B cell (primary cell): ENCODE data around the gene PSRC1. TPM values are rescaled to one million over a fixed set of nuclear protein-coding genes. Genes with fewer than 3 reads are reported as not detected.

ENCODE experiments used
- ATAC-seq: fragments of 200-7000 bp; cut with Tn5 transposase; one replicate; pipeline ENCODE4 v1.10.0; 2021; ENCODE audit warnings: low read depth, mild to moderate bottlenecking, moderate number of reproducible peaks, moderate library complexity
- CTCF ChIA-PET: fragments of 350-600 bp; sonication (Branson Sonifier 250); formaldehyde crosslinking; loops from one replicate; lab custom pipeline; 2021; ENCODE audit warnings: antibody characterized with exemption, inconsistent platforms; lab: Charles Lee
- POLR2A ChIA-PET: fragments of 350-600 bp; sonication (Branson Sonifier 250); formaldehyde crosslinking; loops from one replicate; lab custom pipeline; 2021; ENCODE audit warnings: antibody characterized with exemption; lab: Charles Lee
- DNase-seq: peaks from one replicate; pipeline ENCODE4 v3.0.0; 2013
- H2AFZ ChIP-seq: 2 replicates; pipeline ENCODE4 v1.6.1; 2012; ENCODE audit warnings: mild to moderate bottlenecking, low read depth, low read length; ENCODE audit not compliant: insufficient read depth, poor library complexity, severe bottlenecking
- H3K27ac ChIP-seq, 2 donors: 1 replicate in 1 of 2; 2 replicates in 1 of 2; pipeline ENCODE4 v1.5.1; 2012 to 2013; ENCODE audit warnings: low read length in 2 of 2, mild to moderate bottlenecking in 2 of 2, moderate library complexity in 1 of 2
- H3K27me3 ChIP-seq, 4 experiments: fragments of 200-600 bp in 1 of 4; sonication (generic) in 1 of 4; replicated peaks in 1 of 4; 1 replicate in 2 of 4; 2 replicates in 2 of 4; pipeline versions ENCODE4 v1.6.1 to v1.7.0; 2013 to 2016; ENCODE audit warnings: low read length in 3 of 4, mild to moderate bottlenecking in 2 of 4, mixed read lengths in 1 of 4, moderate library complexity in 1 of 4; ENCODE audit not compliant: insufficient read depth in 4 of 4, control insufficient read depth in 3 of 4; ENCODE audit errors: control extremely low read depth in 1 of 4
- H3K36me3 ChIP-seq, 2 experiments: replicated peaks in 1 of 2; 1 replicate in 1 of 2; 2 replicates in 1 of 2; pipeline versions ENCODE4 v1.6.1 to v1.7.1; 2013; ENCODE audit warnings: low read length in 1 of 2; ENCODE audit not compliant: insufficient read depth in 2 of 2, control insufficient read depth in 1 of 2; ENCODE audit errors: control extremely low read depth in 1 of 2, extremely low read depth in 1 of 2
- H3K4me1 ChIP-seq, 2 donors: fragments of 200-600 bp in 1 of 2; sonication (generic) in 1 of 2; 1 replicate in 1 of 2; 2 replicates in 1 of 2; pipeline versions ENCODE4 v1.5.1 to v1.6.1; 2013 to 2017; ENCODE audit warnings: low read length in 2 of 2; ENCODE audit not compliant: control insufficient read depth in 2 of 2, insufficient read depth in 2 of 2
- H3K4me2 ChIP-seq: replicated peaks from 2 replicates; pipeline ENCODE3; 2012; ENCODE audit warnings: mild to moderate bottlenecking, low read depth, low read length; ENCODE audit not compliant: poor library complexity, severe bottlenecking
- H3K4me3 ChIP-seq, 5 experiments: fragments of 200-600 bp in 1 of 5; sonication (generic) in 1 of 5; 1 replicate in 3 of 5; 2 replicates in 2 of 5; pipeline versions ENCODE4 v1.5.1 to v1.7.0; 2011 to 2016; ENCODE audit warnings: low read length in 4 of 5, mild to moderate bottlenecking in 4 of 5, low read depth in 2 of 5, control low read depth in 1 of 5, moderate library complexity in 1 of 5; ENCODE audit not compliant: insufficient read depth in 1 of 5; ENCODE audit errors: control extremely low read depth in 1 of 5, extremely low read depth in 1 of 5
- H3K79me2 ChIP-seq: fragments of 200-600 bp; sonication (generic); one replicate; pipeline ENCODE4 v1.6.0; 2016; ENCODE audit warnings: low read length; ENCODE audit not compliant: control insufficient read depth, insufficient read depth
- H3K9ac ChIP-seq: fragments of 200-600 bp; sonication (generic); 2 replicates; pipeline ENCODE4 v1.6.1; 2017; ENCODE audit warnings: mild to moderate bottlenecking, low read length, moderate library complexity
- H3K9me3 ChIP-seq, 3 donors: one replicate each; pipeline versions ENCODE4 v1.6.1 to v1.7.1; 2013; ENCODE audit warnings: low read length in 2 of 3; ENCODE audit not compliant: control insufficient read depth in 2 of 3, insufficient read depth in 1 of 3; ENCODE audit errors: control extremely low read depth in 1 of 3
- H4K20me1 ChIP-seq: 2 replicates; pipeline ENCODE4 v1.6.0; 2012; ENCODE audit warnings: mild to moderate bottlenecking, low read length; ENCODE audit not compliant: insufficient read depth, control insufficient read depth, poor library complexity, severe bottlenecking
- H3K27ac Mint-ChIP-seq: one replicate; pipeline ENCODE4 v1.8.0; 2021; ENCODE audit warnings: mixed read lengths
- H3K27me3 Mint-ChIP-seq: one replicate; pipeline ENCODE4 v1.8.0; 2021; ENCODE audit warnings: mixed read lengths
- H3K4me1 Mint-ChIP-seq: one replicate; pipeline ENCODE4 v1.8.0; 2021; ENCODE audit warnings: mixed read lengths
- H3K4me3 Mint-ChIP-seq: one replicate; pipeline ENCODE4 v1.8.0; 2021; ENCODE audit warnings: mixed read lengths
- H3K9me3 Mint-ChIP-seq: one replicate; pipeline ENCODE4 v1.8.0; 2022; ENCODE audit warnings: mixed read lengths; ENCODE audit not compliant: insufficient read depth
- EZH2 ChIP-seq: IDR thresholded peaks from 2 replicates; pipeline ENCODE4 v1.6.1; 2012; ENCODE audit warnings: borderline replicate concordance, low read depth, mild to moderate bottlenecking, moderate library complexity, low read length; ENCODE audit not compliant: insufficient read depth, poor library complexity, severe bottlenecking
- WGBS: methylation state at CpG from one replicate; pipeline ENCODE4 v1.1.5; 2013; ENCODE audit warnings: missing lambda C conversion rate; ENCODE audit not compliant: insufficient coverage; 5-methylcytosine and 5-hydroxymethylcytosine counted together
- intact Hi-C: fragments of 100-400 bp; cut with micrococcal nuclease; formaldehyde crosslinking; loops from one replicate; pipeline ENCODE4 v1.10.0; 2022
- polyA plus RNA-seq: library from polyadenylated mRNA; depleted of rRNA; stranded (reverse); fragments of >200 nt; gene quantifications from 2 replicates; pipeline ENCODE4 v1.2.3, GENCODE V29; 2012
- total RNA-seq, 2 donors: library from RNA; stranded (reverse); fragments of 120-200 nt in 1 of 2; gene quantifications; 1 replicate in 1 of 2; 2 replicates in 1 of 2; pipeline versions ENCODE4 v1.2.3 to v1.2.4, GENCODE V29; 2013 to 2022
- TF ChIP-seq, protein P1 (sequence below): fragments of 200-600 bp; IDR thresholded peaks from one replicate; pipeline ENCODE4 v1.8.0; 2022; ENCODE audit warnings: antibody characterized with exemption, mild to moderate bottlenecking

PSRC1 gene
- total and polyA plus RNA-seq, 2 donors (not counting 1 experiment from before 2014, with no cell fraction given), result 0.25 TPM; not detected in 1

GRCh38 chr1:109300650-109301151, 17.8 kb upstream of the PSRC1 start:
- no peak for DNase-seq
- POLR2A ChIA-PET, result no interaction called here
- intact Hi-C loops, result no loop called here
- Histone ChIP-seq H3K79me2 (no peaks in the 10 kb centered on the region), H3K27ac (no peak overlapping the region), H3K27me3 (peaks cover 0 to 45% (median 12%) of the 10 kb centered on the region in 4 experiments), H2AFZ (no peak overlapping the region), H3K36me3 (no peaks in the 10 kb centered on the region), H4K20me1 (no peaks in the 10 kb centered on the region), H3K4me1 (peaks cover 1 to 5% of the 10 kb centered on the region in 2 donors), H3K4me2 (no peak overlapping the region), H3K9ac (no peak overlapping the region), H3K9me3 (peaks cover 0 to 3% (median 0%) of the 10 kb centered on the region in 3 donors), H3K4me3 (no peak overlapping the region)
- no peak for TF ChIP-seq EZH2
- TF ChIP-seq, protein P1, sequence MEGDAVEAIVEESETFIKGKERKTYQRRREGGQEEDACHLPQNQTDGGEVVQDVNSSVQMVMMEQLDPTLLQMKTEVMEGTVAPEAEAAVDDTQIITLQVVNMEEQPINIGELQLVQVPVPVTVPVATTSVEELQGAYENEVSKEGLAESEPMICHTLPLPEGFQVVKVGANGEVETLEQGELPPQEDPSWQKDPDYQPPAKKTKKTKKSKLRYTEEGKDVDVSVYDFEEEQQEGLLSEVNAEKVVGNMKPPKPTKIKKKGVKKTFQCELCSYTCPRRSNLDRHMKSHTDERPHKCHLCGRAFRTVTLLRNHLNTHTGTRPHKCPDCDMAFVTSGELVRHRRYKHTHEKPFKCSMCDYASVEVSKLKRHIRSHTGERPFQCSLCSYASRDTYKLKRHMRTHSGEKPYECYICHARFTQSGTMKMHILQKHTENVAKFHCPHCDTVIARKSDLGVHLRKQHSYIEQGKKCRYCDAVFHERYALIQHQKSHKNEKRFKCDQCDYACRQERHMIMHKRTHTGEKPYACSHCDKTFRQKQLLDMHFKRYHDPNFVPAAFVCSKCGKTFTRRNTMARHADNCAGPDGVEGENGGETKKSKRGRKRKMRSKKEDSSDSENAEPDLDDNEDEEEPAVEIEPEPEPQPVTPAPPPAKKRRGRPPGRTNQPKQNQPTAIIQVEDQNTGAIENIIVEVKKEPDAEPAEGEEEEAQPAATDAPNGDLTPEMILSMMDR, result no peak
- H3K4me1 Mint-ChIP-seq, result peaks cover under 1% of the 10 kb centered on the region
- CTCF ChIA-PET, result no interaction called here
- WGBS, result 73% methylated on average over 13 of the region's 16 CpGs
- H3K4me3 Mint-ChIP-seq, result no peak overlapping the region
- peaks cover 15% of the 10 kb centered on the region for H3K27me3 Mint-ChIP-seq
- H3K9me3 Mint-ChIP-seq, result no peaks in the 10 kb centered on the region
- no peak overlapping the region for H3K27ac Mint-ChIP-seq
- no peak for ATAC-seq

GRCh38 chr1:109299558-109300343, 16.8 kb upstream of the PSRC1 start:
- H3K4me1 Mint-ChIP-seq, result peaks cover 10% of the 10 kb centered on the region
- no peaks in the 10 kb centered on the region for H3K9me3 Mint-ChIP-seq
- Histone ChIP-seq H3K4me3 (no peak overlapping the region), H3K9me3 (peaks cover 0 to 3% (median 0%) of the 10 kb centered on the region in 3 donors), H4K20me1 (no peaks in the 10 kb centered on the region), H3K9ac (no peak overlapping the region), H2AFZ (no peak overlapping the region), H3K27me3 (peaks cover 0 to 40% (median 12%) of the 10 kb centered on the region in 4 experiments), H3K36me3 (no peaks in the 10 kb centered on the region), H3K27ac (no peak overlapping the region), H3K4me1 (peaks cover 11 to 14% of the 10 kb centered on the region in 2 donors), H3K79me2 (no peaks in the 10 kb centered on the region), H3K4me2 (no peak overlapping the region)
- ChIA-PET CTCF (no interaction called here), POLR2A (no interaction called here)
- ATAC-seq, result no peak
- 93% methylated on average over 20 of the region's 20 CpGs for WGBS
- peaks cover 15% of the 10 kb centered on the region for H3K27me3 Mint-ChIP-seq
- no peak overlapping the region for H3K27ac Mint-ChIP-seq
- no peak for TF ChIP-seq EZH2
- no peak overlapping the region for H3K4me3 Mint-ChIP-seq
- intact Hi-C loops, result no loop called here
- no peak for DNase-seq
